Transverse colon (tissue), 4 donors: ENCODE measurements around the gene LSAMP. TPM values are rescaled to one million over a fixed set of nuclear protein-coding genes. Genes with fewer than 3 reads are reported as not detected.

Source experiments
- DNase-seq: peaks from one replicate; pipeline ENCODE4 v3.0.0-alpha.2; 2019
- H3K27ac ChIP-seq, 4 donors: fragments of 200-600 bp; sonication (generic); 2 replicates each; pipeline ENCODE4 v1.5.1; 2016 to 2018; ENCODE audit warnings: inconsistent platforms in 4 of 4
- H3K27me3 ChIP-seq: fragments of 200-600 bp; sonication (generic); 2 replicates; pipeline ENCODE4 v1.5.1; 2017; ENCODE audit warnings: inconsistent platforms
- H3K36me3 ChIP-seq, 4 donors: fragments of 200-600 bp; sonication (generic); 2 replicates each; pipeline ENCODE4 v1.5.1; 2017 to 2019; ENCODE audit warnings: inconsistent platforms in 4 of 4
- H3K4me1 ChIP-seq, 4 donors: fragments of 200-600 bp; sonication (generic); 2 replicates each; pipeline ENCODE4 v1.5.1; 2017 to 2020; ENCODE audit warnings: inconsistent platforms in 4 of 4
- H3K4me3 ChIP-seq, 4 donors: fragments of 200-600 bp; sonication (generic); 1 replicate in 1 of 4; 2 replicates in 3 of 4; pipeline versions ENCODE4 v1.5.1 to v1.6.1; 2017 to 2019; ENCODE audit warnings: inconsistent platforms in 4 of 4
- H3K9me3 ChIP-seq, 2 donors: fragments of 200-600 bp; sonication (generic); 2 replicates each; pipeline ENCODE4 v1.5.1; 2017 to 2019; ENCODE audit warnings: inconsistent platforms in 2 of 2
- CTCF ChIP-seq, 5 experiments: fragments of 200-600 bp in 3 of 5; fragments of 450-650 bp in 2 of 5; sonication (generic) in 3 of 5; IDR thresholded peaks; 1 replicate in 2 of 5; 2 replicates in 3 of 5; pipeline ENCODE4 v1.5.1; 2016 to 2017; ENCODE audit warnings: antibody characterized with exemption in 5 of 5, inconsistent platforms in 3 of 5, mild to moderate bottlenecking in 2 of 5, moderate library complexity in 1 of 5
- EP300 ChIP-seq: sonication (generic); formaldehyde crosslinking; IDR thresholded peaks from one replicate; pipeline ENCODE4 v1.6.1; 2017; ENCODE audit warnings: antibody characterized with exemption, low read depth
- POLR2A ChIP-seq: fragments of 450-650 bp; IDR thresholded peaks from one replicate; pipeline ENCODE4 v1.6.1; 2016; ENCODE audit warnings: antibody characterized with exemption, mild to moderate bottlenecking, moderate library complexity
- POLR2AphosphoS5 ChIP-seq, 3 donors: sonication (generic); formaldehyde crosslinking; IDR thresholded peaks; one replicate each; pipeline ENCODE4 v1.6.1; 2016; ENCODE audit warnings: antibody characterized with exemption in 3 of 3
- WGBS, 2 donors: methylation state at CpG; one replicate each; pipeline ENCODE4 v1.1.5; 2018; ENCODE audit warnings: low coverage in 1 of 2; 5-methylcytosine and 5-hydroxymethylcytosine counted together
- in situ Hi-C, 4 donors: fragments of 200-750 bp; cut with MboI; loops; one replicate each; pipeline versions ENCODE4 v1.15.0 to v1.15.1; 2017; ENCODE audit warnings: low sequenced_read_pairs in 3 of 4, low pct_ligation_motif_present in 1 of 4, low pct_unique_long_range_greater_than_20kb in 1 of 4
- intact Hi-C: fragments of 100-400 bp; cut with DNase I; formaldehyde crosslinking; loops from one replicate; pipeline ENCODE4 v1.15.1; 2023; ENCODE audit warnings: low total_unique reads
- total RNA-seq, 4 donors: library from RNA; depleted of rRNA; stranded (reverse); fragments of >200 nt; gene quantifications; one replicate each; pipeline ENCODE4 v1.1.0, GENCODE V29; 2016

The LSAMP gene
- total RNA-seq, 4 donors from 2014 or later, result 3.4 to 8.2 (median 5.4) TPM

GRCh38 chr3:116200956-116201690 lies 244.2 kb downstream of the LSAMP start:
- intact Hi-C loops, result no loop called here
- H3K27me3 ChIP-seq, result no peaks in the 10 kb centered on the region
- 76 to 77% methylated on average over 2 to 5 of the region's 5 CpGs for WGBS, 2 donors
- no peaks in the 10 kb centered on the region for H3K36me3 ChIP-seq
- no peaks in the 10 kb centered on the region for H3K4me1 ChIP-seq
- no peak overlapping the region for H3K4me3 ChIP-seq
- TF ChIP-seq CTCF (IDR thresholded peaks at IDR 0.05) (no peak), POLR2AphosphoS5 (IDR thresholded peaks at IDR 0.05) (no peak), POLR2A (no peak), EP300 (no peak)
- no peak overlapping the region for H3K27ac ChIP-seq
- no peaks in the 10 kb centered on the region for H3K9me3 ChIP-seq
- DNase-seq, result no peak
- in situ Hi-C loops, result no loop called here

GRCh38 chr3:116199063-116199462 lies 246.2 kb downstream of the LSAMP start:
- intact Hi-C loops, result no loop called here
- in situ Hi-C loops, result no loop called here
- Histone ChIP-seq H3K27ac (no peak overlapping the region), H3K4me1 (no peaks in the 10 kb centered on the region), H3K9me3 (no peaks in the 10 kb centered on the region), H3K27me3 (no peaks in the 10 kb centered on the region), H3K4me3 (no peak overlapping the region), H3K36me3 (no peaks in the 10 kb centered on the region)
- TF ChIP-seq POLR2A (no peak), POLR2AphosphoS5 (IDR thresholded peaks at IDR 0.05) (no peak), EP300 (no peak), CTCF (IDR thresholded peaks at IDR 0.05) (no peak)
- WGBS, 2 donors, result 55 to 62% methylated on average over 2 of the region's 2 CpGs
- DNase-seq, result no peak

- H3K9me3 ChIP-seq, result no peaks in the 10 kb centered on the region
- no peaks in the 10 kb centered on the region for H3K27me3 ChIP-seq
- WGBS, 2 donors, result 47 to 71% methylated on average over 2 of the region's 2 CpGs
- H3K27ac ChIP-seq, result no peak overlapping the region
- intact Hi-C loops, result no loop called here
- in situ Hi-C loops, result no loop called here
- H3K4me3 ChIP-seq, result no peak overlapping the region
- no peaks in the 10 kb centered on the region for H3K36me3 ChIP-seq
- DNase-seq, result no peak
- TF ChIP-seq POLR2A, result no peak
- no peak for TF ChIP-seq CTCF (IDR thresholded peaks at IDR 0.05)
- no peak for TF ChIP-seq EP300
- TF ChIP-seq POLR2AphosphoS5 (IDR thresholded peaks at IDR 0.05), result no peak
- H3K4me1 ChIP-seq, result no peaks in the 10 kb centered on the region
Observed at GRCh38 chr3:116198087-116198486, 247.2 kb downstream of the LSAMP start.

- TF ChIP-seq POLR2AphosphoS5 (IDR thresholded peaks at IDR 0.05), result no peak
- TF ChIP-seq POLR2A, result no peak
- no peak for TF ChIP-seq EP300
- no peak for TF ChIP-seq CTCF (IDR thresholded peaks at IDR 0.05)
- Histone ChIP-seq H3K4me1 (no peaks in the 10 kb centered on the region), H3K36me3 (no peaks in the 10 kb centered on the region), H3K4me3 (no peak overlapping the region), H3K9me3 (no peaks in the 10 kb centered on the region), H3K27me3 (no peaks in the 10 kb centered on the region), H3K27ac (no peak overlapping the region)
- WGBS, 2 donors, result 67 to 72% methylated on average over 1 of the region's 1 CpG
- intact Hi-C loops (no loop called here), in situ Hi-C loops (no loop called here)
- DNase-seq, result no peak
Observed at GRCh38 chr3:116192464-116192863, 252.8 kb downstream of the LSAMP start.
